GM12878 (cell line): ENCODE results near the gene TTLL8. TPM values are rescaled to one million over a fixed set of nuclear protein-coding genes. Genes with fewer than 3 reads are reported as not detected.

Experiments
- BCLAF1 ChIP-seq: fragments of 450-650 bp; IDR thresholded peaks from 2 replicates; pipeline ENCODE4 v1.6.1; 2017; ENCODE audit warnings: antibody characterized with exemption, mild to moderate bottlenecking, moderate library complexity
- CTCF ChIP-seq, 3 experiments: IDR thresholded peaks in 2 of 3; conservative IDR thresholded peaks in 1 of 3; 2 replicates each; pipeline ENCODE4 v1.5.1; 2011; ENCODE audit warnings: low read depth in 3 of 3, low read length in 3 of 3, mild to moderate bottlenecking in 3 of 3, control low read depth in 2 of 3, moderate library complexity in 2 of 3, inconsistent platforms in 1 of 3, mixed read lengths in 1 of 3; ENCODE audit not compliant: control insufficient read depth in 2 of 3, insufficient read depth in 1 of 3; ENCODE audit errors: extremely low read depth in 1 of 3
- E4F1 ChIP-seq: fragments of 450-650 bp; IDR thresholded peaks from 2 replicates; pipeline ENCODE4 v1.6.1; 2018; ENCODE audit warnings: borderline replicate concordance, mild to moderate bottlenecking; ENCODE audit not compliant: partially characterized antibody
- HDGF ChIP-seq: fragments of 450-650 bp; IDR thresholded peaks from 2 replicates; pipeline ENCODE4 v1.6.1; 2016; ENCODE audit warnings: antibody characterized with exemption
- NR2F1 ChIP-seq: fragments of 450-650 bp; conservative IDR thresholded peaks from 2 replicates; pipeline ENCODE4 v1.6.1; 2017; ENCODE audit warnings: mild to moderate bottlenecking
- SUZ12 ChIP-seq: fragments of 200-600 bp; sonication (generic); IDR thresholded peaks from one replicate; pipeline ENCODE4 v1.6.1; 2018; ENCODE audit warnings: antibody characterized with exemption, mild to moderate bottlenecking; ENCODE audit not compliant: unreplicated experiment
- ZBTB40 ChIP-seq: fragments of 450-650 bp; IDR thresholded peaks from 2 replicates; pipeline ENCODE4 v1.6.1; 2016; ENCODE audit warnings: mild to moderate bottlenecking, moderate library complexity, borderline replicate concordance
- polyA plus RNA-seq, 11 experiments: library from polyadenylated mRNA; depleted of rRNA in 4 of 11; unstranded in 6 of 11; stranded (reverse) in 5 of 11; fragments of >200 nt; fragmentation: Nextera tagmentation in 4 of 11; fragmentation: Illumina TruSeq in 1 of 11; extraction: Ambion mirVana in 4 of 11; extraction: Trizol in 1 of 11; gene quantifications; 1 replicate in 1 of 11; 2 replicates in 10 of 11; pipeline versions ENCODE4 v1.2.1 to v1.2.3, GENCODE V29; 2011 to 2016; ENCODE audit warnings: inconsistent platforms in 2 of 11, missing spikeins in 2 of 11, low read depth in 1 of 11
- total RNA-seq, 4 experiments: library from RNA; depleted of rRNA in 3 of 4; stranded (reverse); fragments of >200 nt in 3 of 4; fragmentation: Illumina TruSeq in 1 of 4; extraction: Trizol in 1 of 4; gene quantifications; 2 replicates each; pipeline versions ENCODE4 v1.2.1 to v1.2.3, GENCODE V29; 2013 to 2021

TTLL8 gene
- total and polyA plus RNA-seq, 10 of the 15 experiments (the other 5 are each of a cell fraction or from before 2014, with no cell fraction given): not detected

- TF ChIP-seq SUZ12: no peak
- TF ChIP-seq E4F1: no peak
- no peak for TF ChIP-seq CTCF (IDR thresholded peaks at IDR 0.05 in 2 of 3, conservative IDR thresholded peaks at IDR 0.05 in 1 of 3; ENCODE audit: control insufficient read depth in 2 of 3, extremely low read depth in 1 of 3, insufficient read depth in 1 of 3, low read depth in 3 of 3, low read length in 3 of 3)
- TF ChIP-seq BCLAF1: no peak
- no peak for TF ChIP-seq NR2F1
- no peak for TF ChIP-seq ZBTB40
- TF ChIP-seq HDGF: no peak
Observed at GRCh38 chr22:50090412-50090714, 32.3 kb upstream of the TTLL8 start (continued).
